Endodermal cell (in vitro differentiated cells): ENCODE measurements around the gene MKLN1. TPM values are rescaled to one million over a fixed set of nuclear protein-coding genes. Genes with fewer than 3 reads are reported as not detected.
"Not testable (repeated sequence)": the region's sequence is repeated elsewhere in the genome, so short reads cannot be mapped to it uniquely, and the experiment has no call there.

Experiments
- DNase-seq: peaks from one replicate; pipeline ENCODE4 v3.0.0-alpha.2; 2017
- H3K27ac ChIP-seq: 2 replicates; pipeline ENCODE4 v1.5.1; 2013; ENCODE audit warnings: mild to moderate bottlenecking, low read depth, low read length, moderate library complexity
- H3K27me3 ChIP-seq: 2 replicates; pipeline ENCODE4 v1.6.1; 2013; ENCODE audit warnings: mild to moderate bottlenecking, low read length, moderate library complexity; ENCODE audit not compliant: insufficient read depth, control insufficient read depth, poor library complexity, severe bottlenecking
- H3K36me3 ChIP-seq: 2 replicates; pipeline ENCODE4 v1.7.0; 2013; ENCODE audit warnings: mild to moderate bottlenecking, low read length, moderate library complexity; ENCODE audit not compliant: control insufficient read depth, insufficient read depth
- H3K4me1 ChIP-seq: one replicate; pipeline ENCODE4 v1.7.0; 2013; ENCODE audit warnings: low read length; ENCODE audit not compliant: control insufficient read depth, insufficient read depth
- H3K4me3 ChIP-seq: 2 replicates; pipeline ENCODE4 v1.5.1; 2013; ENCODE audit warnings: mild to moderate bottlenecking, low read length, moderate library complexity
- H3K9ac ChIP-seq: 2 replicates; pipeline ENCODE4 v1.6.1; 2013; ENCODE audit warnings: mild to moderate bottlenecking, low read length, moderate library complexity; ENCODE audit not compliant: poor library complexity, severe bottlenecking; ENCODE audit errors: extremely low read depth
- H3K9me3 ChIP-seq: 2 replicates; pipeline ENCODE4 v1.6.1; 2013; ENCODE audit warnings: mild to moderate bottlenecking, low read length, moderate library complexity; ENCODE audit not compliant: control insufficient read depth
- H3K27ac Mint-ChIP-seq: 2 replicates; pipeline ENCODE4 v1.8.0; 2020; ENCODE audit warnings: mixed read lengths
- H3K27me3 Mint-ChIP-seq: 2 replicates; pipeline ENCODE4 v1.8.0; 2021; ENCODE audit warnings: mild to moderate bottlenecking, mixed read lengths; ENCODE audit not compliant: insufficient read depth
- H3K36me3 Mint-ChIP-seq: 2 replicates; pipeline ENCODE4 v1.8.0; 2020; ENCODE audit warnings: low read depth, mixed read lengths
- H3K4me1 Mint-ChIP-seq: 2 replicates; pipeline ENCODE4 v1.8.0; 2020; ENCODE audit warnings: mixed read lengths
- H3K4me3 Mint-ChIP-seq: 2 replicates; pipeline ENCODE4 v1.8.0; 2020; ENCODE audit warnings: mild to moderate bottlenecking, moderate library complexity, mixed read lengths
- H3K9me3 Mint-ChIP-seq: 2 replicates; pipeline ENCODE4 v1.8.0; 2020; ENCODE audit warnings: mild to moderate bottlenecking, mixed read lengths
- WGBS, 2 experiments: methylation state at CpG; one replicate each; pipeline versions ENCODE4 v1.1.5 to v1.1.7; 2013; ENCODE audit warnings: missing lambda C conversion rate in 2 of 2, mixed read lengths in 1 of 2; ENCODE audit not compliant: insufficient coverage in 1 of 2, insufficient read length in 1 of 2; 5-methylcytosine and 5-hydroxymethylcytosine counted together
- total RNA-seq, 2 donors: library from RNA; stranded (reverse); fragmentation: NEBNext Ultra II Directional in 1 of 2; extraction: Animal tissue kit (Norgen Biotek cat#: 25700) in 1 of 2; gene quantifications; 2 replicates in 1 of 2; 3 replicates in 1 of 2; pipeline ENCODE4 v1.2.1, GENCODE V29; 2021
- TF ChIP-seq, protein P1 (sequence below): fragments of 200-600 bp; sonication (generic); conservative IDR thresholded peaks from 2 replicates; pipeline ENCODE4 v1.5.0; 2021; ENCODE audit warnings: antibody characterized with exemption, mild to moderate bottlenecking

MKLN1 gene
- total RNA-seq, 2 donors from 2014 or later: 69.3 to 71.8 TPM

DNA sequence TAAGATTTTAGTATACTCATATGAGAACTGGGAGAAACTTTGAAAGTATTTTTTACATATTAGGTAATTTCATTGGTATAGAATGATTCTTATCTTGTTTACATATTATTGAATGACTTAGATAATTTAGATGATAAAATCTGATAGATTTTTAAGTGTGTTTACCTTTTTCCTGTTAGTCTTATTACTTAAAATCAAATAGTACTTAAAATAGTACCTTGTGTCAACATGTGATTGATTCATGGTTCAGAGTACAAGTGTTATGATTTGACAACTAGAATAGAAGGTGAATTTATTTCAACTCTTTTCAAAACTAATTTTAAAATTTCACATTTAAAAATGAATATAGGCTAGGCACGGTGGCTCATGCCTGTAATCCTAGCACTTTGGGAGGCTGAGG is 4.1 kb downstream of the MKLN1 start:
- TF ChIP-seq, protein P1, sequence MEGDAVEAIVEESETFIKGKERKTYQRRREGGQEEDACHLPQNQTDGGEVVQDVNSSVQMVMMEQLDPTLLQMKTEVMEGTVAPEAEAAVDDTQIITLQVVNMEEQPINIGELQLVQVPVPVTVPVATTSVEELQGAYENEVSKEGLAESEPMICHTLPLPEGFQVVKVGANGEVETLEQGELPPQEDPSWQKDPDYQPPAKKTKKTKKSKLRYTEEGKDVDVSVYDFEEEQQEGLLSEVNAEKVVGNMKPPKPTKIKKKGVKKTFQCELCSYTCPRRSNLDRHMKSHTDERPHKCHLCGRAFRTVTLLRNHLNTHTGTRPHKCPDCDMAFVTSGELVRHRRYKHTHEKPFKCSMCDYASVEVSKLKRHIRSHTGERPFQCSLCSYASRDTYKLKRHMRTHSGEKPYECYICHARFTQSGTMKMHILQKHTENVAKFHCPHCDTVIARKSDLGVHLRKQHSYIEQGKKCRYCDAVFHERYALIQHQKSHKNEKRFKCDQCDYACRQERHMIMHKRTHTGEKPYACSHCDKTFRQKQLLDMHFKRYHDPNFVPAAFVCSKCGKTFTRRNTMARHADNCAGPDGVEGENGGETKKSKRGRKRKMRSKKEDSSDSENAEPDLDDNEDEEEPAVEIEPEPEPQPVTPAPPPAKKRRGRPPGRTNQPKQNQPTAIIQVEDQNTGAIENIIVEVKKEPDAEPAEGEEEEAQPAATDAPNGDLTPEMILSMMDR: no peak
- Mint-ChIP-seq H3K4me3 (no peak overlapping the region), H3K4me1 (peaks cover 18% of the 10 kb centered on the region), H3K9me3 (peaks cover 16% of the 10 kb centered on the region), H3K27ac (no peak overlapping the region), H3K27me3 (no peaks in the 10 kb centered on the region), H3K36me3 (peaks cover 34% of the 10 kb centered on the region)
- Histone ChIP-seq H3K9me3 (peaks cover 22% of the 10 kb centered on the region), H3K9ac (no peak overlapping the region), H3K4me3 (peak overlapping the region; percentile 11), H3K36me3 (peaks cover 11% of the 10 kb centered on the region), H3K4me1 (no peaks in the 10 kb centered on the region), H3K27me3 (no peaks in the 10 kb centered on the region), H3K27ac (no peak overlapping the region)
- 96% methylated on average over 1 of the region's 1 CpG; no CpG with 5 or more reads in 1 of the 2 experiments for WGBS, 2 experiments
- DNase-seq: no peak

GRCh38 chr7:131332729-131333128 is 5.1 kb downstream of the MKLN1 start:
- DNase-seq, H3K27ac Mint-ChIP-seq, H3K27ac ChIP-seq, H3K9ac ChIP-seq, H3K4me3 ChIP-seq, H3K4me1 ChIP-seq, H3K27me3 ChIP-seq, H3K4me3 Mint-ChIP-seq, H3K27me3 Mint-ChIP-seq: not testable (repeated sequence)
- WGBS, 2 experiments: 84 to 96% methylated on average over 6 of the region's 6 CpGs
- H3K36me3 ChIP-seq: peaks cover 13% of the 10 kb centered on the region
- Mint-ChIP-seq H3K4me1 (peaks cover 14% of the 10 kb centered on the region), H3K36me3 (peaks cover 39% of the 10 kb centered on the region), H3K9me3 (peaks cover 21% of the 10 kb centered on the region)
- H3K9me3 ChIP-seq: peaks cover 28% of the 10 kb centered on the region

- H3K4me3 Mint-ChIP-seq: no peak overlapping the region
- Histone ChIP-seq H3K27ac (no peak overlapping the region), H3K4me3 (peak overlapping the region; percentile 44), H3K36me3 (peaks cover 13% of the 10 kb centered on the region), H3K9ac (no peak overlapping the region), H3K9me3 (peaks cover 40% of the 10 kb centered on the region), H3K27me3 (no peaks in the 10 kb centered on the region), H3K4me1 (no peaks in the 10 kb centered on the region)
- no peak overlapping the region for H3K27ac Mint-ChIP-seq
- WGBS, 2 experiments: 100% methylated on average over 1 of the region's 2 CpGs; no CpG with 5 or more reads in 1 of the 2 experiments
- no peak for DNase-seq
- no peaks in the 10 kb centered on the region for H3K27me3 Mint-ChIP-seq
- peaks cover 55% of the 10 kb centered on the region for H3K36me3 Mint-ChIP-seq
- H3K9me3 Mint-ChIP-seq: peaks cover 24% of the 10 kb centered on the region
- peaks cover 2% of the 10 kb centered on the region for H3K4me1 Mint-ChIP-seq
- TF ChIP-seq, protein P1: no peak
Measured at GRCh38 chr7:131335639-131336381, 8.1 kb downstream of the MKLN1 start.
